Endothelial cell of umbilical vein (primary cell): Measurements from ENCODE around the gene RYR2. TPM values are rescaled to one million over a fixed set of nuclear protein-coding genes. Genes with fewer than 3 reads are reported as not detected.

Experiments
- BruUV-seq: library from RNA; stranded (reverse); fragments of 400-500 nt; replicated peaks from 2 replicates; lab custom pipeline; 2021; lab: Mats Ljungman, UMichigan
- CTCF ChIA-PET: fragments of 300-600, 350-600 bp; sonication (Branson Sonifier 250); formaldehyde crosslinking; loops from one replicate; lab custom pipeline; 2021; ENCODE audit warnings: antibody characterized with exemption, inconsistent platforms; lab: Charles Lee
- POLR2A ChIA-PET: fragments of 300-600, 350-600 bp; sonication (Branson Sonifier 250); formaldehyde crosslinking; loops from one replicate; lab custom pipeline; 2021; ENCODE audit warnings: antibody characterized with exemption, inconsistent platforms; lab: Charles Lee
- DNase-seq: peaks from one replicate; pipeline ENCODE4 v3.0.0-alpha.2; 2011; ENCODE audit warnings: low read depth, low spot score
- FAIRE-seq: peaks from 2 replicates; lab custom pipeline; 2011; peaks lifted over from hg19 to GRCh38; lab: Jason Lieb, UNC
- H2AFZ ChIP-seq: 2 replicates; pipeline ENCODE4 v1.6.0; 2012; ENCODE audit warnings: low read depth, low read length, control low read depth, inconsistent platforms
- H3K27ac ChIP-seq: 2 replicates; pipeline ENCODE4 v1.5.1; 2011; ENCODE audit warnings: low read depth, mild to moderate bottlenecking, control low read depth, low read length, moderate library complexity; ENCODE audit not compliant: insufficient read depth
- H3K27me3 ChIP-seq, 2 experiments: 2 replicates each; pipeline versions ENCODE4 v1.6.0 to v1.6.1; 2011; ENCODE audit warnings: low read length in 2 of 2, mixed read lengths in 1 of 2; ENCODE audit not compliant: control insufficient read depth in 2 of 2, insufficient read depth in 2 of 2
- H3K36me3 ChIP-seq, 2 experiments: 2 replicates in 1 of 2; 3 replicates in 1 of 2; pipeline ENCODE4 v1.5.1; 2011; ENCODE audit warnings: low read length in 2 of 2, mild to moderate bottlenecking in 1 of 2, moderate library complexity in 1 of 2; ENCODE audit not compliant: control insufficient read depth in 2 of 2, insufficient read depth in 2 of 2; ENCODE audit errors: extremely low read depth in 1 of 2
- H3K4me1 ChIP-seq: 3 replicates; pipeline ENCODE4 v1.5.1; 2011; ENCODE audit warnings: mild to moderate bottlenecking, low read length; ENCODE audit not compliant: control insufficient read depth, insufficient read depth; ENCODE audit errors: extremely low read depth
- H3K4me2 ChIP-seq: 2 replicates; pipeline ENCODE4 v1.6.1; 2011; ENCODE audit warnings: low read length, control low read depth, mixed read lengths; ENCODE audit not compliant: insufficient read depth
- H3K4me3 ChIP-seq, 3 experiments: fragments of 200-600 bp in 1 of 3; sonication (generic), shearing (Covaris generic) in 1 of 3; replicated peaks in 1 of 3; 2 replicates each; pipeline ENCODE4 v1.5.1; 2011 to 2016; ENCODE audit warnings: control low read depth in 3 of 3, low read length in 3 of 3, mild to moderate bottlenecking in 2 of 3, inconsistent platforms in 1 of 3, low read depth in 1 of 3, moderate library complexity in 1 of 3; ENCODE audit not compliant: insufficient read depth in 1 of 3
- H3K79me2 ChIP-seq: 2 replicates; pipeline ENCODE4 v1.6.0; 2012; ENCODE audit warnings: low read length, inconsistent platforms; ENCODE audit not compliant: control insufficient read depth, insufficient read depth
- H3K9ac ChIP-seq: replicated peaks from 2 replicates; pipeline ENCODE3; 2011; ENCODE audit warnings: low read length, control low read depth; ENCODE audit not compliant: insufficient read depth; ENCODE audit errors: extremely low read depth
- H3K9me1 ChIP-seq: replicated peaks from 3 replicates; pipeline ENCODE4 v1.6.0; 2011; ENCODE audit warnings: mild to moderate bottlenecking, low read length; ENCODE audit not compliant: control insufficient read depth, insufficient read depth; ENCODE audit errors: extremely low read depth
- H3K9me3 ChIP-seq: replicated peaks from 2 replicates; pipeline ENCODE4 v1.5.1; 2012; ENCODE audit warnings: low read length, inconsistent platforms; ENCODE audit not compliant: control insufficient read depth, insufficient read depth
- H4K20me1 ChIP-seq: replicated peaks from 2 replicates; pipeline ENCODE3; 2011; ENCODE audit warnings: mild to moderate bottlenecking, low read length; ENCODE audit not compliant: control insufficient read depth, insufficient read depth; ENCODE audit errors: extremely low read depth
- FOS ChIP-seq: IDR thresholded peaks from 2 replicates; pipeline ENCODE4 v1.6.1; 2011; ENCODE audit warnings: mild to moderate bottlenecking, low read length, moderate library complexity, borderline replicate concordance; ENCODE audit not compliant: insufficient read depth
- JUN ChIP-seq: IDR thresholded peaks from 2 replicates; pipeline ENCODE4 v1.6.1; 2011; ENCODE audit warnings: borderline replicate concordance, low read depth; ENCODE audit not compliant: insufficient read length, insufficient read depth
- MAX ChIP-seq: IDR thresholded peaks from 2 replicates; pipeline ENCODE4 v1.6.1; 2011; ENCODE audit not compliant: insufficient read depth, insufficient read length
- MYC ChIP-seq: IDR thresholded peaks from one replicate; pipeline ENCODE4 v1.6.1; 2011; ENCODE audit warnings: mild to moderate bottlenecking, low read depth, low read length
- POLR2A ChIP-seq: IDR thresholded peaks from 2 replicates; pipeline ENCODE4 v1.6.1; 2012; ENCODE audit warnings: low read depth, mild to moderate bottlenecking, control low read depth, low read length
- POLR2AphosphoS5 ChIP-seq: IDR thresholded peaks from 2 replicates; pipeline ENCODE4 v1.6.1; 2012; ENCODE audit warnings: low read depth, mild to moderate bottlenecking, control low read depth, low read length, moderate library complexity; ENCODE audit not compliant: insufficient read depth
- dilution Hi-C: fragments of 300-500 bp; cut with MboI; formaldehyde crosslinking; loops from one replicate; pipeline ENCODE4 v1.15.0; 2019; ENCODE audit warnings: low sequenced_read_pairs; ENCODE audit not compliant: extremely low pct_ligation_motif_present
- intact Hi-C: fragments of 100-400 bp; cut with micrococcal nuclease; formaldehyde crosslinking; loops from one replicate; pipeline ENCODE4 v1.10.0; 2022
- polyA plus RNA-seq, 4 experiments: library from polyadenylated mRNA; depleted of rRNA in 3 of 4; stranded (reverse) in 3 of 4; unstranded in 1 of 4; fragments of >200 nt; gene quantifications; 2 replicates each; pipeline versions ENCODE4 v1.2.1 to v1.2.3, GENCODE V29; 2011 to 2012; ENCODE audit warnings: missing spikeins in 1 of 4
- total RNA-seq: library from RNA; stranded (reverse); gene quantifications from 2 replicates; pipeline ENCODE4 v1.2.3, GENCODE V29; 2021
- TF ChIP-seq, protein P1 (sequence below), 2 donors: IDR thresholded peaks; 1 replicate in 1 of 2; 2 replicates in 1 of 2; pipeline ENCODE4 v1.5.1; 2011; ENCODE audit warnings: low read length in 2 of 2, mild to moderate bottlenecking in 2 of 2, moderate library complexity in 2 of 2, control low read depth in 1 of 2, inconsistent platforms in 1 of 2, low read depth in 1 of 2; ENCODE audit not compliant: insufficient read depth in 1 of 2; ENCODE audit errors: extremely low read depth in 1 of 2

Gene RYR2
- total and polyA plus RNA-seq, 2 donors (not counting 3 experiments of a cell fraction or from before 2014, with no cell fraction given), result not detected

GRCh38 chr1:237296861-237297260 is 254.9 kb downstream of the RYR2 start:
- H2AFZ ChIP-seq, result no peak overlapping the region
- no peaks in the 10 kb centered on the region for H3K4me1 ChIP-seq
- no peak overlapping the region for H3K27ac ChIP-seq
- dilution Hi-C loops (no loop called here), intact Hi-C loops (no loop called here)
- DNase-seq (no peak), FAIRE-seq (no peak)
- H3K4me2 ChIP-seq, result no peak overlapping the region
- no peak overlapping the region for H3K4me3 ChIP-seq
- ChIA-PET POLR2A (no interaction called here), CTCF (no interaction called here)
- no TSS peak for BruUV-seq
- H3K79me2 ChIP-seq, result no peaks in the 10 kb centered on the region
- no peaks in the 10 kb centered on the region for H4K20me1 ChIP-seq
- no peak for TF ChIP-seq POLR2A
- no peak for TF ChIP-seq MYC
- TF ChIP-seq, protein P1, sequence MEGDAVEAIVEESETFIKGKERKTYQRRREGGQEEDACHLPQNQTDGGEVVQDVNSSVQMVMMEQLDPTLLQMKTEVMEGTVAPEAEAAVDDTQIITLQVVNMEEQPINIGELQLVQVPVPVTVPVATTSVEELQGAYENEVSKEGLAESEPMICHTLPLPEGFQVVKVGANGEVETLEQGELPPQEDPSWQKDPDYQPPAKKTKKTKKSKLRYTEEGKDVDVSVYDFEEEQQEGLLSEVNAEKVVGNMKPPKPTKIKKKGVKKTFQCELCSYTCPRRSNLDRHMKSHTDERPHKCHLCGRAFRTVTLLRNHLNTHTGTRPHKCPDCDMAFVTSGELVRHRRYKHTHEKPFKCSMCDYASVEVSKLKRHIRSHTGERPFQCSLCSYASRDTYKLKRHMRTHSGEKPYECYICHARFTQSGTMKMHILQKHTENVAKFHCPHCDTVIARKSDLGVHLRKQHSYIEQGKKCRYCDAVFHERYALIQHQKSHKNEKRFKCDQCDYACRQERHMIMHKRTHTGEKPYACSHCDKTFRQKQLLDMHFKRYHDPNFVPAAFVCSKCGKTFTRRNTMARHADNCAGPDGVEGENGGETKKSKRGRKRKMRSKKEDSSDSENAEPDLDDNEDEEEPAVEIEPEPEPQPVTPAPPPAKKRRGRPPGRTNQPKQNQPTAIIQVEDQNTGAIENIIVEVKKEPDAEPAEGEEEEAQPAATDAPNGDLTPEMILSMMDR (IDR thresholded peaks at IDR 0.05; ENCODE audit: extremely low read depth in 1 of 2, insufficient read depth in 1 of 2, low read depth in 1 of 2, low read length in 2 of 2), result no peak
- no peak for TF ChIP-seq FOS
- no peak for TF ChIP-seq JUN
- no peak for TF ChIP-seq POLR2AphosphoS5
- H3K9me1 ChIP-seq, result no peaks in the 10 kb centered on the region
- H3K27me3 ChIP-seq, result no peaks in the 10 kb centered on the region
- H3K36me3 ChIP-seq, result no peaks in the 10 kb centered on the region
- H3K9ac ChIP-seq, result no peak overlapping the region
- no peaks in the 10 kb centered on the region for H3K9me3 ChIP-seq

- no peak for FAIRE-seq
- POLR2A ChIA-PET, result no interaction called here
Measured at GRCh38 chr1:237300642-237301041, 258.7 kb downstream of the RYR2 start.

More at GRCh38 chr1:237300642-237301041, 258.7 kb downstream of the RYR2 start:
- Histone ChIP-seq H3K9me1 (no peaks in the 10 kb centered on the region), H4K20me1 (no peaks in the 10 kb centered on the region), H3K27ac (no peak overlapping the region), H3K4me2 (no peak overlapping the region), H3K27me3 (no peaks in the 10 kb centered on the region), H2AFZ (no peak overlapping the region), H3K9me3 (no peaks in the 10 kb centered on the region), H3K4me1 (no peaks in the 10 kb centered on the region), H3K79me2 (no peaks in the 10 kb centered on the region), H3K4me3 (no peak overlapping the region), H3K36me3 (no peaks in the 10 kb centered on the region), H3K9ac (no peak overlapping the region)
- DNase-seq, result no peak
- CTCF ChIA-PET, result no interaction called here
- no TSS peak for BruUV-seq
- TF ChIP-seq, protein P1 (IDR thresholded peaks at IDR 0.05; ENCODE audit: extremely low read depth in 1 of 2, insufficient read depth in 1 of 2, low read depth in 1 of 2, low read length in 2 of 2), result no peak
- TF ChIP-seq MYC (no peak), MAX (no peak)
- intact Hi-C loops, result no loop called here
- dilution Hi-C loops, result no loop called here
